Measurements from ENCODE around the gene RCAN2.
A peak's percentile ranks its signal among the peaks of the same experiment; 100 is the strongest.
"Not testable (repeated sequence)": the region's sequence is repeated elsewhere in the genome, so short reads cannot be mapped to it uniquely, and the experiment has no call there.

The RCAN2 gene

DNA sequence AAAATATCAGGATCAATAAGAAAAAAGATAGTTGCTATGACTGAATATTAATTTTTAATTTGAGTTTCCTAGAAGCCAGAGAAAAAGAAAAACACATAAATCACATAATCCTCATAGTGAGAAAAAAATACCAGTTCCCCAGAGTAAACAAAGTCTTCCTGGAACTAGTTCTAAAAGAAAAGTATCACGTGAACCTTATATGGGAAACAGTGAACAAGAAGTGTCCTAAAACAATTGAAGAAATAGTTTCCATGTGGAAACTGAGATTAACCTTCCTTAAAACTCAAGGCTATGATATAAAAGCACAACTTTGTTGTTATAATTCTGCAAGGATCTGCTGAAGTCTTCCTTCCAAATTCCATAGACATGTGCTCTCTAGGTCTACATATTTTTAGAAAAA, 50.6 kb downstream of the RCAN2 start:
- no peak for DNase-seq (ENCODE audit: low read depth in 2 of 2)

DNA sequence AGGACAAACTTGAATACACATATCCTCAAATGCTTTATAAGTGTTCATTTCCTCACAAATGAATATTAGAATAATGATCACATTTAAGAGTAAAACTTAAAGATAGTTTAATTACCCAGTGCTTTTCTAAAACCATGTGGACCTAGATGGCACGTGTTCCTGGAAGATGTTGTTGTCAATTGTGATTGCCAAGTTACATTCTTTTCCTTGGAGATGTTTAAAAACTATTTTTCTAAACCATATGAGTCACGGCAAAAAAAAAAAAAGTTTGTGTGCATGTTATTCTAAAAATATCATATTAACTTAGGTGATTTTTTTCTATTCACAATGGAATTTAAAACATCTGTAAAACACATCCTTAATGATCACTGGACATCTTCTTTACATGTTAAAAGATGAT, 51.1 kb downstream of the RCAN2 start:
- peak; percentile 29 to 31 for DNase-seq (ENCODE audit: low read depth in 2 of 2)

DNA sequence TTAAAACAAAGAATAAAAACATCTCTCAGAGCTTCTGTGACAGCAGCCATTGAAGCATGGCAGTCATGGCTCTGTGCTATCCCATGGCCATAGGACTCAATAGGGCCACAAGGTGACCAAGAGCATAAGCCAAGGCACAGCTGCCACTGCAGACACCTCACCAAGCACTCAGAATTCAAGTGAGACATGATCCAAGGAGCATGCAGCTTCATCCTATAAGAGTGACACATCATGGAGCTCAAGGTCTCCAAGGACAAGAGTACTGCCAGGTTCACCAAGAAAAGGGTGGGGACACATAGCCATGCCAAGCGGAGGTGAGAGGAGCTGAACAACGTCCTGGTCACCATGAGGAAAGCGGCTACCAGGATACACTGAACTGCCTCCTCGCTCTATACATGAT, 53.0 kb downstream of the RCAN2 start:
- no peak for DNase-seq (ENCODE audit: low read depth in 2 of 2)

DNA sequence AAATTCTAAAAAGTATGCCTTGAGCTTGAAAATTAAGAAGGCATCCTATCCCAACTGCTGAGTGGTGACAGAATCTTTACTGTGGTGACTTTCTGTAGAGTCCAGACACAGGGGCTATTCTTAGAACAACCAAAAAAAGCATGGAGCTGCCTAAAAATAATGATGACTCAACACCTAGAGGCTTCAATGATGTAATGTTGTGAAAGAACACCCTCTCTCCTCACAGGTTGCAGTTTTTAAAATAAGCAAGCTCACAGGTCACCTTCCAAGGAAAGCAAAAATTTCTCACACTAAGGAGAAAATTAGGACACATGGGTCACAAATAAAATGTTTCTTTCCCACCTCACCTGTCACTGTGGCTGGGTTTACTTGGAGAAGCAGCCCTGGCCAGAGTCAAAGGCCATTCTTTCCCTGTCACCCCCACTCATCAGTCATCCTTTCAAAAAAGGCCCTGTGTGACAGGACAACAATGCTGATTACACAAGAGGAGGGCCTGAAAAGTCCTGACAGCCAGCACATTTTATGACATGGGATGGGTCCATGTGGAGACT, 53.5 kb downstream of the RCAN2 start:
- peak; percentile 12 to 17 for DNase-seq (ENCODE audit: low read depth in 2 of 2)

DNA sequence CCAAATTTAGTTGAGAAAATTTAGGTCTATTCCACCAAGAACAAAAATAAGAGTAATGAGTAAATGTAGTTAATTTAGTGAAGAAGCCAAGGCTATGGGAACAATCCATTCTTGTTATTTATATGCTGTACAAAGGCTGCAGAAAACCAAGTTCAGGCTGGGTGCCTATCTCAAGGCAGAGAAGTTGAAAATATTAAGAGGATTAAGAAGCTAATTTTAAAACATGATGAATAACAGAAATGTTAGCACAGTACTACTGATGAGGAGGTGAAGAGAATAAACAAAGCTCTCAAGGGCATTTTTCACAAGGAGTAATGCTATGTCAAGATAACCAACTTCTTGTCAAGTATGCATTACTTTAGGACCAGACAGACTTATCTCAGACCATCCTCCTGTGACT, 68.6 kb downstream of the RCAN2 start:
- DNase-seq (ENCODE audit: low read depth in 2 of 2) = no peak

DNA sequence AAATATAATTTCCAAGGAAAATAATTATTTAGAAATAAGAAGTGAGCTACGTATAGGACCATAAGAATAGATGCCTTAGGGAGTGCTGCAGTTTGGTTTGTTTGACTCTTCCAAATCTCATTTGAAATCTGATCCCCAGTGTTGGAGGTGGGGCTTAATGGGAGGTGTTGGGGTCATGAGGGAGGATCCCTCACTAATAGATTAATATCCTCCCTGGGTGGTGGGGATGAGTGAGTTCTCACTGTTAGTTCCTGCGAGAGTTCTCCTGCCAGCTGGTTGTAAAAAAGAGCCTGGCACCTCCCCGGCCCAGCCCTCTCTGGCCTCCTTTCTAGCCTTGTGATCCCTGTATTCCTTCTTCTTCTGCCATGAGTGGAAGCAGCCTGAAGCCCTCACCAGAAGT, 69.3 kb downstream of the RCAN2 start:
- no peak for DNase-seq (ENCODE audit: low read depth in 2 of 2)

DNA sequence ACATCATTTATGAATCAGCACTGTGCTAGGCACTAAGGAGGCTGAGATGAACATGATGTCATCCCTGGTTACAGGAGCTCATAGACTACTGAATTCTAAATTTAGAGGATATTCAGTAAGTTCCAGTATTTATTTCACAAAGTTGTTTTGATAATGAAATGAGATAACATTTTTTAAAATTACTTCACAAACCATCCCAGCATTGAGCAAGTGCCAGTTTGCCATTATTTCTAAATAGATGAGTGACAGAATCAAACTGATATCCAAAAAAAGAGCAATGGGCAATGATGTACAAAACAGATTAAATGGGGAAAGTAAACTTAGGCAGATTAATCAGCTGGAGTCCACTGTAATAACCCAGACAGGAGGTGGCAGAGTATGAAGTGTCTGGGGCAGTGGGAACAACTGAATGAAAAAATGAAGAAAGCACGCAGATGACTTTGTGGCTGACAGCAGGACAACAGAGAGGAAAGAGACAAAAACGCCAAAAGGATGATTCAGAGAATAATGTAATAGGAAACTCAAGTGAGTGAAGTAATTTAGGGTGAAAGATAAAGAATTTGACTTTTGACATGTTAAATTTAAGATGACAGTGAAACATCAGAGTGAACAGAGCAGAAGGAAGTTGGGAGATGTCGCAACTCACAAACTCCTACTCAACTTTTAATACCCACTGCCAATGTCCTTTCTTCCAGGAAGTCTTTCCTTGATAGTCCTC, 70.2 kb downstream of the RCAN2 start:
- DNase-seq (ENCODE audit: low read depth in 2 of 2) = no peak

DNA sequence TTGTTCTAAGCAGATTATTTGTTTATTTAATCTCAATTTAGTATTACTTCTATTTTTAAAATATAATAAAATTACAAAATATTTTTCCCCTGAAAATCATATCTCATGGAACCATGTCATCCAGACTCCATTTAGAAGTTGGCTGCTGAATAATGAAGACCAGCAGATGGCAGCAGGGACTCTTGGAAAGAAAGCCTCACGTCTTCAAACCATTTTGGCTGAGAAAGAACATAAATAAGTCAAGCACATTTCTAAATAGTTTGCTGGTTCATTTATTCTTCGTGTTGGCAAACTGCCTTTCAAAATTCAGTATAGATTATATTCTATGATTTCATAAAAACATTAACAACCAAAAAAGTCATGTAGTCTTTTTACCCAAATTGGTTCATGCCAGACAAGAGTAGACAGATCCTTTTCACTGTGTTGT, 71.7 kb downstream of the RCAN2 start:
- peak; percentile 35 to 44 for DNase-seq (ENCODE audit: low read depth in 2 of 2)

DNA sequence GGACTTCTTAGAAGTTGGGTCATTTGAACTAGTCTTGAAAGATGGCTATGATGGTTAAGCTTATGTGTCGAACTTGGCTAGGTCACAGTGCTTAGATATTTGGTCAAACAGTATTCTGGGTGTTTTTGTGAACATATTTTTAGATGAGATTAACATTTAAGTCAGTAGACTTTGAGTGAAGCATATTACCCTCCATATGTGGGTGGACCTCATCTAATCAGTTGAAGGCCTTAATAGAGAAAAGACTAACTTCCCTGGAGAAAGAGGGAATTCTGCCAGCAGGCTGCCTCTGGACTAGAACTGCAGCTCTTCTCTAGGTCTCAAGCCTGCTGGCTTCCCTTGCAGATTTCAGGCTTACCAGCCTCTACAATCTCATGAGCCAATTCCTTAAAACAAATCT, 76.9 kb downstream of the RCAN2 start:
- DNase-seq (ENCODE audit: low read depth in 2 of 2) = no peak

DNA sequence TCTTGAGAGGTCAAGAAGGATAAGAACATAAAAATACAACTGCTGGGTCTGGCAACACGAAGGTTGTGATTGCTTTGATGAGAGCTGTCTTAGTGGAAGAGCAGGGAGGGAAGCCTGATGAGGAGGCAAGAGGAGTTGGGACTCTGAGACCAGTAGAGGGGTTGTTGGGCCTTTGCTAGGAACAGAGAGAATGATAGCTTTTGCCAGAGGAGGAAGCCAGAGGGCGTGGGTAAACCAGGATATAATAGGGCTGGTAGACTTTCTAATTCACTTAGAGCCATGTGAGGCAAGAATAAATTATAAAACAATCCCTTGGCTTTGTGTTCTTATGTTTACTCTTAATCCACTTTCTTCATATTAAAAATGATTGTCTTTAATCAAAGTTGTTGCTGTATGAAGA, 78.6 kb downstream of the RCAN2 start:
- no peak for DNase-seq (ENCODE audit: low read depth in 2 of 2)

DNA sequence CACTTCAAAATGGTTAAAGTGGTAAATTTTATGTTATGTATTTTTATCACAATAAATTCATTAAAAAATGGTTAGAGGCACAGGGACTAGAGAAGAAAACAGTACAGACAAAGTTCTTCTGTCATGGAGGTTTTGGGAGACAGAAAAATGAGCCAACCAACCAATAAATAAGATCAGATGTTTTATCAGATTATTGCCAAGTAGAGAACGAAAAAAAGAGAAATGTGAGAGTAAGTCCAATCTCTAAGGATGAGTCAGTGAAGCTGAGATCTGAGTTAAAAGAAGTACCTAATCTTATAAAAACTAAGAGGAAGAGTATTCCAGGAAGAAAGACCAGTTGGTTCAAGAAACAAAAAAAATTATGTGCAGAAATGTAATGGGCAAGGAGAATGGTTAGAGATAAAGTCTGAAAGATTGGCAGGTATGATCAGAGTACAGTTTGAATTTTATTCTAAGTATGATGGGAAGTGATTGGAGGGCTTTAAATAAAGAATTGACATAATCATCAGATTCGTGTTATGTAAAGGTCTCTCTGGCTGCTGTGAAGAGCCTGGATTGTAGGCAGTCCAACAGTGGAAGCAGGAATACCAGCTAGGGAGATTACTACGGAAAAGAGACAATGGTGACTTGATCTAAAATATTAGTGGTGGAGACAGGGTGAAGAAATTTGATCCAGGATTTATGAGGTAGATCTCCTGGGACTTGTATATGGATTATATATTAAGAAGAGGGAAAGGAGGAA, 79.6 kb downstream of the RCAN2 start:
- DNase-seq (ENCODE audit: low read depth in 2 of 2) = no peak

DNA sequence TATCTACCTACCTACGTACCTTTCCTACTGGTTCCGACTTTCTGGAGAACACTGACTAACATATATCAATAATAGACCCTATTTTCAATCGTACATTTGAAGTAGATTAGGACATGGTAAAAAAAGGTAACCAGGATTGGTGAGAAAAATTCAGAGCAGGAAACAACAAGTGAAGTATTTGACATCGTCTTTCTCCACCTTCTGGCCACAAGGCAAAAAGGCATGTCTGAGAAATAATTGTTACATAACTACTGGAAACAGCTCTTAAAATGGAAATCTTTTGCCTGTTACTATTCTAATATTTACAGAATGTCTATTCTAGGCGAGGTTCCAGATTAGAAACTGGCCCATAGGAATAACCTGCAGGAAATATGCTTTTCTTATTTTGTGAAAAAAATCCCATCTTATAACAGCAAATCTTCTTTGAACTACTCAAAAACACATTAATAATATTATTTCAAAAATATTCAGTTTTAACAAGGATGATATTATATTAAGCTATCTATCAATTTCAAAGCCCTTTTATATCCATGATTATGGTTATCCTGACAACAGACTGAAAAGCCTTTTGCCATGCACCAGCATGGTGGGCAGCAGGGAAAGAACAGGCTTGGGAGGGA, 80.8 kb downstream of the RCAN2 start:
- DNase-seq (ENCODE audit: low read depth in 2 of 2) = peak; percentile 11

DNA sequence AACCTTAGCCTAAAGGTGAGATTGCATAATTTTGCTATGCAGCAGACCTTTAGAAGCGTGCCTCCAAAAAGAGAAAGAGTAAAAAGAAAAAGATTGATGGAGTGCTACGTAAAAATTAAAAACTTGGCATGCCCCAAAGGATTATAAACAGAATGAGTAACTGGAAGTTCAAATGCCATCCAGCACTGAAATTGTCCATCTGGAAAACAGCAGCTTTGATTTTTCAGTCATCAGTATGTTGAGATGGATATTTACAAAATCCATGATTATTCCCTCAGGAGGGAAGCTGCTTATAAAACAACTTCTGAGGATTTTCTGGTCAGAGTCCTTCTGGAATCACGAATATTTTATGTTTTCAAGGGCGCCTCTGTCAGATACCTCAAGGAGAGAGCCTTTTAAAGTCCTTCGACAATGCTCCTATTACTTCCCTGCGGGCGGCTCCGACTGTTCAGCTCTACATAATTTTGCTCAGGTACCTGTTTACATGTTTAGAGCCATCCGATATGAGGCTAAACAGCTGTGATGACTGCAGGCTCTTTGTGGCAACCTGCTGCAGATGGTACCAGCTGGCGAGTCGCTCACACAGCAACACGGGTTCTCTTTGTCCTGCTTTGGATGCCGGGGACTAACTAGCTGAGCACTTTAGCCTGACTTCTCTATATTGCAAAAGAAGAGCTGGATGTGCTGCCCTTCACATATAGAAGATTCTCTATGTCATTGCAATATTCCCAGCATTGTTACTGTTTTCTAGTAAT, 83.3 kb downstream of the RCAN2 start:
- DNase-seq (ENCODE audit: low read depth in 2 of 2) = no peak

DNA sequence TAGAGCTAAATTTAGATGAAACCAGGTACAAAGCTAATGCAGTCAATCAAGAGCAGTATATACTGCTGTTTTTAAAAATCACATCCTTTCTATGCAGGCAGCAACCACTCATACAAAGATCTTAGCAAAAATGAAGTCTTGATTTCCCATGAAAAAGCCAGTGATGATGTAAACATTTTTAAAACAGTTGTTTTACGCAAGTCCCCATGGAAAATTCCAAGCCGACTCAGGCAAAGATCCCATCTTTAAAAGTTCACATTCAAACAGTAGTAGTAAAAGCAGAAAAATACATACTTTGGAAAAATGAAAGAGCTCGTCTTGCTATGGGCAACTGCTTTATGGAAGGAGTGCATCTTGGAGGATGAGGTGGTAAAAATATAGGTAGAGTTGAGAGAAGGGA, 84.0 kb downstream of the RCAN2 start:
- no peak for DNase-seq (ENCODE audit: low read depth in 2 of 2)

DNA sequence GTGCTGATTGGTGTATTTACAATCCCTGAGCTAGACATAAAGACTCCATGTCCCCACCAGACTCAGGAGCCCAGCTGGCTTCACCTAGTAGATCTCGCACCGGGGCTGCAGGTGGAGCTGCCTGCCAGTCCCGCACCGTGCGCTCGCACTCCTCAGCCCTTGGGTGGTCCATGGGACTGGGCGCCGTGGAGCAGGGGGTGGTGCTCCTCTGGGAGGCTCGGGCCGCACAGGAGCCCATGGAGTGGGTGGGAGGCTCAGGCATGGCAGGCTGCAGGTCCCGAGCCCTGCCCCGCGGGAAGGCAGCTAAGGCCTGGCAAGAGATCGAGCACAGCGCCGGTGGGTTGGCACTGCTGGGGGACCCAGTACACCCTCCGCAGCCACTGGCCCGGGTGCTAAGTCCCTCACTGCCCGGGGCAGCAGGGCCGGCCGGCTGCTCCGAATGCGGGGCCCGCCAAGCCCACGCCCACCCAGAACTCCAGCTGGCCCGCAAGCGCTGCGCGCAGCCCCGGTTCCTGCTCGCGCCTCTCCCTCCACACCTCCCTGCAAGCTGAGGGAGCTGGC, 85.5 kb downstream of the RCAN2 start:
- not testable (repeated sequence) for DNase-seq (ENCODE audit: low read depth in 2 of 2)

DNA sequence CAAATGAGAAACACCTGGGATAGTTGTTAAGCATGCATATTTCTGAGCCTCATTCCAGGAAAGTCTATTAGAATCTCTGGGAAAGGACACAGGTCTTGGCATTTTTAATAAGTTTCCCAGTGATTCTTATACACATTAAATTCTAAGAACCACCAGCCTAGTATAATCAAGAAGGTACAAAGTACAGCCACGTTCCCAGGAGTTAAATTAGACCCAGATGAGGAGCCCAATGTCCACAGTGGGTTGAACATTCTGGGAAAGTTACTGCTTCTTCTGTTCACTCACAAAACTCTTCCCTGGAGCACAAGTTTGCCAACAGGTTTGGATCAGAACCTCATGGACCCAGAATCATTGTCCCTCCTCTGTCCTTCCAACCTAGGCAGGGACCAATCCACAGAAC, 90.4 kb downstream of the RCAN2 start:
- DNase-seq (ENCODE audit: low read depth in 2 of 2) = no peak

DNA sequence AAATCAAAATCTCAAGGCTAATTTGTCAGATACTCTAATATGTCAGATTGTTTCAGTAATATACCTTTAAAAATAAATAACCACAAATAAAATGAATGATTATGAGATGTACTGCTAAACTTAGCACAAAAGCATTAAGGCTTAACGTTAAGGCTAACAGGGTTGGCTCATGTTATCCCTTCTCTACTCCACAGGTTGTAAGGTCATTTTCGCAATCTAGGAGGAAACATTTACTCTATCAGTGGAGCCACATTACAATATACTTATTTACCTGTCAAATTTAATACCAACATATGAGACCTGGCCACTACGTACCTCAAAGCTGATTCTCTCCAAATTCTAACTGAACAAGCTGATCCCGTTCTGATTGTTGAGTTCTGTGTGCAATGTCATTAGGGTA, 95.7 kb downstream of the RCAN2 start:
- DNase-seq (ENCODE audit: low read depth in 2 of 2) = no peak

DNA sequence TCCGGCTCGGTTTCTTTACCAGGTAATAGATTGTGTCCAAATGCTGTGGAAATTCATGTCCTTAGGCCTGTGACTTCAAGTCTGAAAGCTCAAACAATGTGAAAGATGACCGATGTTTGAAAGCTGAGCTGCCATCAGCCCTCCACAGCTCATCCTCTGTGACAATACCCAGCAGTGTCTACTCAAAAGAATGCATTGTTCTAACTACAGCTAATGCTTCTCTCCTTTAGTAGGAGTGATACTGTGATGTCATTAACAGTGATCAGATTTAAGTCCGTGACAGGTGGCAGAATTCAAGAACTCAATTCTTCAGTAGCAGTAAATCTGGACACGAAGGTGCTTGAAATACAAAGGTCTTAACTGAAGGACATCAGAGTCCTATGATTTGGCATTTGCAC, 97.3 kb downstream of the RCAN2 start:
- no peak for DNase-seq (ENCODE audit: low read depth in 2 of 2)

DNA sequence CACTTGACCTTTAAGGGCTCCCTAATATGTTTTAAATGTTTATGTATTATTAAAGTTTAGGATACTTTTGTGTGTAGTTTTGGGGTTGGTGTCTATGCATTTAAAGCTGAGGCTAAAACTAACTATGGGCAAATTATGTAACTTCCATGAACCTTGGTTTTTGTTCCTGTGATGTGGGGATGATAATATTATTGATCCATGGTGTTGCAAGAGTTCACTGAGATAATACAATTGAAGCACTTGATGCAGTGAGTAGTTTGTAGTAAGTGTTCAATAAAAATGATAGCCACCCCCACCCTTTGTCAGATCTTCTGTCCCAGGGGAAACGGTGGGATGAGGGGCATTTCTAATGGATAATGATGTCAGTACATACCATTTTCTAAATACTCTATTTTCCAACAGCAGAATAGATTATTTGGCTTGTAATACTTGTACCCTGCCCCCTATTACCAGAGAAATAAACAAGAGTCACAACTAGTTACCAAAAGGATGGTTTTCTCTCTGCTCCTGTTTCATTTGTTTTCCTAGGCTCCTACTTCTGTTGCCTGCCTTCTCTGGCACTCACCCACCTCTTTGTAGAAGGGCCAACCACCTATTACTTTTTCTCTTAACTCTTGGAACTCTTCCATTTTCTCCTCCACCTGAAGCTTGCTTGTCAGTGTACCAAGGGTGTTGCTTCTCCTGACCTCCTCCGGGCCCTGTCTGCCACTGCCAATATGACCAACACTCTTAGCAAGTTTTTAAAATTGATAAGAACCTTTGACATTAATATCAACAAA, 97.9 kb downstream of the RCAN2 start:
- DNase-seq (ENCODE audit: low read depth in 2 of 2) = no peak

DNA sequence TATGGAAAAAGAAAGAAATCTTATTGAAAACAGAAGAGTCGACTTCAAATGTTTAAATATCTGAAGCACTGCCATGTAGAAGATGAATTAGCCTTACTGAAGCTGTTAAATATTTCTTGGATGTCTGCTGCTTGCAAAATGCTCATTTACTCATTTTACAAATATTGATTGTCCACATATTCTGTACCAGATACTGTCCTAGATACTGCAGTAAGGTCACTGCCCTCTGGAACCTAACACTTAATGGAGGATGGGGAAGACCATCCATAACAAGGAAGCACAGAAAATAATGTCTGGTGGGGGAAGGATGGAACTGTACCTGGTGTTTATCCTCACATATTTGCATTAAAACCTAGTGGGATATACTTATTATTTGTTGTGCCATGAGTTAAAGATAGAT, 99.0 kb downstream of the RCAN2 start:
- no peak for DNase-seq (ENCODE audit: low read depth in 2 of 2)
